GM12872 (cell line): Measurements from ENCODE around the gene SNX14.

Experiments
- CTCF ChIP-seq: IDR thresholded peaks from 3 replicates; pipeline ENCODE4 v1.5.1; 2011; ENCODE audit warnings: low read depth, mild to moderate bottlenecking, low read length, moderate library complexity; ENCODE audit not compliant: insufficient read depth

SNX14 gene

GRCh38 chr6:85458184-85458583, 135.5 kb downstream of the SNX14 start:
- no peak for TF ChIP-seq CTCF

- no peak for TF ChIP-seq CTCF
Observed at GRCh38 chr6:85456782-85457181, 136.9 kb downstream of the SNX14 start.
